Renal cortex interstitium (tissue), 11 donors: ENCODE results near the gene ZP2. TPM values are rescaled to one million over a fixed set of nuclear protein-coding genes. Genes with fewer than 3 reads are reported as not detected.
A peak's percentile ranks its signal among the peaks of the same experiment; 100 is the strongest.
"Not testable (repeated sequence)": the region's sequence is repeated elsewhere in the genome, so short reads cannot be mapped to it uniquely, and the experiment has no call there.

Experiments
- DNase-seq, 11 donors: peaks; one replicate each; pipeline ENCODE4 v3.0.0-alpha.2; 2013; ENCODE audit warnings: low read depth in 9 of 11, low spot score in 4 of 11; ENCODE audit errors: extremely low read depth in 1 of 11
- polyA plus RNA-seq, 3 donors: library from polyadenylated mRNA; unstranded; fragments of 120-200 nt; gene quantifications; one replicate each; pipeline ENCODE4 v1.2.1, GENCODE V29; 2013; ENCODE audit not compliant: insufficient read length in 3 of 3

ZP2 gene
- polyA plus RNA-seq, 3 donors = 0.12 to 0.19 TPM; not detected in 1

- peak in 9 of 11 donors; percentile 38 to 73 (median 67) for DNase-seq
Observed at GRCh38 chr16:21158208-21159110, 52.9 kb downstream of the ZP2 start, which contains the start of gene LDAF1. Gene LDAF1, plus strand, starts transcription at chr16:21158674. Its CDS starts 2,509 bp downstream, at chr16:21161183.

- no peak for DNase-seq
Observed at GRCh38 chr16:21157632-21158031, 53.7 kb downstream of the ZP2 start.

- DNase-seq = peak in 5 of 11 donors; percentile 23 to 56 (median 42)
Observed at GRCh38 chr16:21156767-21157467, 54.5 kb downstream of the ZP2 start.

- not testable (repeated sequence) for DNase-seq
Observed at GRCh38 chr16:21156011-21156410, 55.4 kb downstream of the ZP2 start.

- not testable (repeated sequence) for DNase-seq
Observed at GRCh38 chr16:21153124-21153729, 58.1 kb downstream of the ZP2 start.

- DNase-seq = not testable (repeated sequence)
Observed at GRCh38 chr16:21152160-21153030, 59.0 kb downstream of the ZP2 start.

- no peak for DNase-seq
Observed at GRCh38 chr16:21150375-21151001, 60.9 kb downstream of the ZP2 start, which contains the start of gene DNAH3. Gene DNAH3, minus strand, starts transcription at chr16:21150846. Its CDS starts 527 bp downstream, at chr16:21150319.

Other genes with a start within 250 kb of the ZP2 start
- gene DNAH3, start 60.7 kb downstream of the ZP2 start, polyA plus RNA-seq = 1 to 10 TPM in 1 of 3 donors, under 1 TPM in 2; 0.31 to 1.0 (median 0.46) TPM
- 10 to 100 TPM; 23.4 to 27.1 (median 26.6) TPM for gene LDAF1, start 52.9 kb downstream of the ZP2 start, polyA plus RNA-seq
- 1 to 10 TPM; 5.6 to 6.9 (median 5.8) TPM for gene ANKS4B, start 22.1 kb upstream of the ZP2 start, polyA plus RNA-seq
- gene CRYM, start 66.7 kb upstream of the ZP2 start, polyA plus RNA-seq = 10 to 100 TPM in 2 of 3 donors, 1 to 10 TPM in 1; 10.0 to 11.0 (median 10.2) TPM